ENCODE results near the gene CCR7. TPM values are rescaled to one million over a fixed set of nuclear protein-coding genes. Genes with fewer than 3 reads are reported as not detected.

CCR7 gene
- total and polyA plus RNA-seq, 10 donors: 29.0 to 79.1 (median 55.0) TPM

- WGBS, 5 donors: 78 to 86% (median 83%) methylated on average over 21 to 22 of the region's 22 CpGs
- intact Hi-C loops (cut with DNase I; ENCODE audit: low total_unique reads): no loop called here
- H3K9me3 ChIP-seq: no peaks in the 10 kb centered on the region
- DNase-seq: peak; percentile 66
- TF ChIP-seq POLR2AphosphoS5 (IDR thresholded peaks at IDR 0.05) (peak in 1 of 3 donors; percentile 8), POLR2A (IDR thresholded peaks at IDR 0.05) (no peak)
- H3K4me1 ChIP-seq: peaks cover 10 to 90% (median 28%) of the 10 kb centered on the region in 6 donors
- no peaks in the 10 kb centered on the region for H3K36me3 ChIP-seq
- no peaks in the 10 kb centered on the region for H3K27me3 ChIP-seq (replicated peaks in 1 of 7)
- H3K27ac ChIP-seq: peak overlapping the region; percentile 27 to 77 (median 53)
- no peak overlapping the region for H3K4me3 ChIP-seq
Measured at GRCh38 chr17:40602445-40603443, 37.5 kb upstream of the CCR7 start.

DNA sequence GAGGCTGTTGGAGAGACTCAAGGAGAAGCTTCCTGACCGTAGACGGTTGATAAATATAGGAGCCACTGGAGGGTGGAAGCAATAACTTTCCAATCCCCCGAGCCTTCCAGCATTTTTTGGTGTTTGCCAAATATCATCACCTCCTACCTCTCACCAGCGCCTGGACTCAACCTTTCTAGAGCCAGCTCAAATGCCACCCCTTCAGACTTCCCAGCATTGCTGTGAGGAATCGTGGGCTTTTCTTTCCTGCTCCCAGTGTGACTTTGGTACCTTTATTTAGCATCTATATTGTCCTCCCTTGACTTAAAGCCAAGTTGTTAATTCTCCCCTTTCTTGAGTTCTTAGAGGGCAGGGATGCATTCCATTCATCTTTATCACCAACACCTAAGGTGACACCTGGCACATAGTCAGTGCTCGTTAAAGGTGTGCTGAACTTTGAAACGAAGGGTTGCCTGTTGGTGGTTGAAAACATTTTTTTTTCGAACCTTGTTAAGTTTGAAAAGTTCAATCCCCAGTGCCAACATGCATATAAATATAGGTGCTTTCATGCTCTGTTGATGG lies 35.3 kb upstream of the CCR7 start:
- Histone ChIP-seq H3K9me3 (no peaks in the 10 kb centered on the region), H3K27ac (peak overlapping the region in 2 of 8 donors; percentile 72 to 90), H3K27me3 (replicated peaks in 1 of 7) (no peaks in the 10 kb centered on the region), H3K4me3 (no peak overlapping the region), H3K4me1 (peaks cover 15 to 90% (median 38%) of the 10 kb centered on the region in 6 donors), H3K36me3 (no peaks in the 10 kb centered on the region)
- intact Hi-C loops (cut with DNase I; ENCODE audit: low total_unique reads): no loop called here
- TF ChIP-seq, protein P1, sequence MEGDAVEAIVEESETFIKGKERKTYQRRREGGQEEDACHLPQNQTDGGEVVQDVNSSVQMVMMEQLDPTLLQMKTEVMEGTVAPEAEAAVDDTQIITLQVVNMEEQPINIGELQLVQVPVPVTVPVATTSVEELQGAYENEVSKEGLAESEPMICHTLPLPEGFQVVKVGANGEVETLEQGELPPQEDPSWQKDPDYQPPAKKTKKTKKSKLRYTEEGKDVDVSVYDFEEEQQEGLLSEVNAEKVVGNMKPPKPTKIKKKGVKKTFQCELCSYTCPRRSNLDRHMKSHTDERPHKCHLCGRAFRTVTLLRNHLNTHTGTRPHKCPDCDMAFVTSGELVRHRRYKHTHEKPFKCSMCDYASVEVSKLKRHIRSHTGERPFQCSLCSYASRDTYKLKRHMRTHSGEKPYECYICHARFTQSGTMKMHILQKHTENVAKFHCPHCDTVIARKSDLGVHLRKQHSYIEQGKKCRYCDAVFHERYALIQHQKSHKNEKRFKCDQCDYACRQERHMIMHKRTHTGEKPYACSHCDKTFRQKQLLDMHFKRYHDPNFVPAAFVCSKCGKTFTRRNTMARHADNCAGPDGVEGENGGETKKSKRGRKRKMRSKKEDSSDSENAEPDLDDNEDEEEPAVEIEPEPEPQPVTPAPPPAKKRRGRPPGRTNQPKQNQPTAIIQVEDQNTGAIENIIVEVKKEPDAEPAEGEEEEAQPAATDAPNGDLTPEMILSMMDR (IDR thresholded peaks at IDR 0.05 in 8 of 11, conservative IDR thresholded peaks at IDR 0.05 in 3 of 11): no peak
- TF ChIP-seq POLR2A (IDR thresholded peaks at IDR 0.05): no peak
- TF ChIP-seq POLR2AphosphoS5 (IDR thresholded peaks at IDR 0.05): no peak
- 77 to 91% (median 82%) methylated on average over 7 to 8 of the region's 8 CpGs for WGBS, 5 donors
- DNase-seq: no peak

- H3K36me3 ChIP-seq: no peaks in the 10 kb centered on the region
- TF ChIP-seq POLR2A (IDR thresholded peaks at IDR 0.05) (no peak), POLR2AphosphoS5 (IDR thresholded peaks at IDR 0.05) (peak in 1 of 3 donors; percentile 22)
- H3K27ac ChIP-seq: peak overlapping the region; percentile 43 to 90 (median 83)
- no peaks in the 10 kb centered on the region for H3K27me3 ChIP-seq (replicated peaks in 1 of 7)
- peak overlapping the region in 1 of 8 donors; percentile 25 for H3K4me3 ChIP-seq
- DNase-seq: peak; percentile 66
- H3K4me1 ChIP-seq: peaks cover 15 to 84% (median 36%) of the 10 kb centered on the region in 6 donors
- 55 to 70% (median 66%) methylated on average over 7 of the region's 7 CpGs for WGBS, 5 donors
- no peaks in the 10 kb centered on the region for H3K9me3 ChIP-seq
- intact Hi-C loops (cut with DNase I; ENCODE audit: low total_unique reads): no loop called here
Measured at GRCh38 chr17:40599468-40599763, 34.1 kb upstream of the CCR7 start.

DNA sequence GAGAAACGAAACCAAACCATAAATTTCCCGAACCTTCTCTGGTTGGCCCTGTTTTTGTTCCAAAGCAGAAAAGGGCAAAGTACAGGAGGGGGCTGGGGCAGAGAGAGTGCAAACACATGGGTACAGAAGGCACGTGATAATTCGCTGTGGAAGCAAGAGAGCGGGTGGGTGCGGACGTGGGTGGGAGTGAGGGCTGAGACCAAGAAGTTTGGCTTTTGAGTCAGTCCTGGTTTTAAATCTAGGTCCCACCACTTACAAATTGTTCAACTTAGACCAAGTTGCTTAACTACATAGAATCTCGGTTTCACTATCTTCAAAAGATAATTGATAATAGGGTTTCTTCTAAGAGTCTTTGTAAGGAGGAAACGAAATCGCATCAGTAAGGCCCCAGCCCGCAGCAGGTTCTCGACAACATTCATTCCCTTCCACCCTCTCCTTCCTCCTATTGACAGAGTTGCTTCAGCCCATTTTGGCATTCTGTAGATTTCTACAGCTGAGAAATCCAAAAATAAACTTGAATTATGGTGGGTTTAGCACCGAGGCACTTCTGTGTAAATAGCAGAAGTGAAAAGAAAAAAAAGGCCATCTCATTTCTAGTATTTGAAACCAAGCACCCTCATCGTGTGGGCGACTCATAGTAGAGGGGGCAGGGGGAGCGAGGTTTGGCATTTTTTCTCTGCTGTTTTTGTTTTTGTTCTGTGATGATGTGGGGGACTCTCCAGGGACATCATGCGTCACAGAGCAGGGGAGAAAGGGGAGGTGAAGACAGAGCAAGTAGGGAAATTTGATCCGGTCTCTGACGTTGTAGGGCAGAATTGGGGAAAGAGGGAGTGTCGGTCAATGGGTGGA lies 33.6 kb upstream of the CCR7 start:
- 43 to 60% (median 50%) methylated on average over 20 of the region's 20 CpGs for WGBS, 5 donors
- TF ChIP-seq POLR2AphosphoS5 (IDR thresholded peaks at IDR 0.05) (peak in 1 of 3 donors; percentile 60), POLR2A (IDR thresholded peaks at IDR 0.05) (no peak)
- no peaks in the 10 kb centered on the region for H3K27me3 ChIP-seq (replicated peaks in 1 of 7)
- DNase-seq: peak; percentile 80
- no peaks in the 10 kb centered on the region for H3K36me3 ChIP-seq
- H3K27ac ChIP-seq: peak overlapping the region; percentile 43 to 90 (median 83)
- H3K9me3 ChIP-seq: no peaks in the 10 kb centered on the region
- intact Hi-C loops (cut with DNase I; ENCODE audit: low total_unique reads): no loop called here
- peak overlapping the region in 1 of 8 donors; percentile 25 for H3K4me3 ChIP-seq
- peaks cover 15 to 79% (median 36%) of the 10 kb centered on the region in 6 donors for H3K4me1 ChIP-seq

GRCh38 chr17:40598301-40598618 lies 33.0 kb upstream of the CCR7 start:
- peaks cover 15 to 76% (median 36%) of the 10 kb centered on the region in 6 donors for H3K4me1 ChIP-seq
- TF ChIP-seq POLR2A (IDR thresholded peaks at IDR 0.05) (no peak), POLR2AphosphoS5 (IDR thresholded peaks at IDR 0.05) (no peak)
- TF ChIP-seq, protein P1 (IDR thresholded peaks at IDR 0.05 in 8 of 11, conservative IDR thresholded peaks at IDR 0.05 in 3 of 11): no peak

More at GRCh38 chr17:40598301-40598618, 33.0 kb upstream of the CCR7 start:
- Histone ChIP-seq H3K27ac (peak overlapping the region; percentile 43 to 90 (median 83)), H3K4me3 (peak overlapping the region in 1 of 8 donors; percentile 25), H3K9me3 (no peaks in the 10 kb centered on the region), H3K36me3 (no peaks in the 10 kb centered on the region), H3K27me3 (replicated peaks in 1 of 7) (no peaks in the 10 kb centered on the region)
- 59 to 80% (median 63%) methylated on average over 5 of the region's 5 CpGs for WGBS, 5 donors
- peak; percentile 49 for DNase-seq
- intact Hi-C loops (cut with DNase I; ENCODE audit: low total_unique reads): no loop called here

All from spleen (tissue), 11 donors.